Loucy (cell line): Measurements from ENCODE around the gene RBM10.

Experiments
- H2AFZ ChIP-seq: fragments of 200-600 bp; sonication (generic); 2 replicates; pipeline ENCODE4 v1.6.0; 2016; ENCODE audit warnings: antibody characterized with exemption, mild to moderate bottlenecking, low read length, moderate library complexity
- H3F3A ChIP-seq: fragments of 200-600 bp; 2 replicates; pipeline ENCODE4 v1.6.0; 2016; ENCODE audit warnings: antibody characterized with exemption, low read depth, mild to moderate bottlenecking
- H3K27me3 ChIP-seq: fragments of 200-600 bp; sonication (generic); 2 replicates; pipeline ENCODE4 v1.6.1; 2014; ENCODE audit warnings: low read length, mild to moderate bottlenecking; ENCODE audit not compliant: insufficient read depth, poor library complexity, severe bottlenecking
- H3K36me3 ChIP-seq: fragments of 200-600 bp; sonication (generic); 2 replicates; pipeline ENCODE4 v1.6.1; 2016; ENCODE audit warnings: low read length; ENCODE audit not compliant: insufficient read depth
- H3K4me1 ChIP-seq: fragments of 200-600 bp; sonication (generic); 2 replicates; pipeline ENCODE4 v1.5.1; 2014; ENCODE audit warnings: low read length, mild to moderate bottlenecking; ENCODE audit not compliant: insufficient read depth, poor library complexity, severe bottlenecking
- H3K4me2 ChIP-seq: fragments of 200-600 bp; sonication (generic); 2 replicates; pipeline ENCODE4 v1.6.0; 2014; ENCODE audit warnings: antibody characterized with exemption, low read length, low read depth, mild to moderate bottlenecking; ENCODE audit not compliant: poor library complexity, severe bottlenecking
- H3K4me3 ChIP-seq: fragments of 200-600 bp; sonication (generic); 2 replicates; pipeline ENCODE4 v1.5.1; 2014; ENCODE audit warnings: low read length, mild to moderate bottlenecking, mixed read lengths; ENCODE audit not compliant: poor library complexity, severe bottlenecking
- H3K79me2 ChIP-seq: fragments of 200-600 bp; sonication (generic); 2 replicates; pipeline ENCODE4 v1.6.1; 2014; ENCODE audit warnings: low read length; ENCODE audit not compliant: insufficient read depth
- H3K9ac ChIP-seq: fragments of 200-600 bp; sonication (generic); 2 replicates; pipeline ENCODE4 v1.6.0; 2014; ENCODE audit warnings: mild to moderate bottlenecking, low read depth, low read length, moderate library complexity; ENCODE audit not compliant: poor library complexity, severe bottlenecking
- H3K9me2 ChIP-seq: fragments of 200-600 bp; sonication (generic); replicated peaks from 2 replicates; pipeline ENCODE4 v1.6.1; 2016; ENCODE audit warnings: low read depth, low read length, mixed read lengths
- H3K9me3 ChIP-seq: fragments of 200-600 bp; sonication (generic); 2 replicates; pipeline ENCODE4 v1.6.1; 2014; ENCODE audit warnings: mild to moderate bottlenecking, antibody characterized with exemption, low read length, low read depth; ENCODE audit not compliant: insufficient read depth
- H4K20me1 ChIP-seq: fragments of 200-600 bp; sonication (generic); 2 replicates; pipeline ENCODE4 v1.6.0; 2014; ENCODE audit warnings: antibody characterized with exemption, low read length, mild to moderate bottlenecking; ENCODE audit not compliant: insufficient read depth, poor library complexity, severe bottlenecking
- EZH2phosphoT487 ChIP-seq: fragments of 200-600 bp; IDR thresholded peaks from 2 replicates; pipeline ENCODE4 v1.6.1; 2018; ENCODE audit warnings: antibody characterized with exemption, mild to moderate bottlenecking, moderate library complexity, borderline replicate concordance
- TF ChIP-seq, protein P1 (sequence below): fragments of 200-600 bp; sonication (generic); conservative IDR thresholded peaks from 2 replicates; pipeline ENCODE4 v1.5.1; 2014; ENCODE audit warnings: mild to moderate bottlenecking, antibody characterized with exemption, low read length

RBM10 gene

GRCh38 chrX:47234583-47234982 lies 89.6 kb downstream of the RBM10 start:
- Histone ChIP-seq H3K36me3 (peaks cover 6% of the 10 kb centered on the region; the same call in 1 of the 2 replicates), H3K27me3 (no peaks in the 10 kb centered on the region), H3K9me2 (no peaks in the 10 kb centered on the region), H3F3A (no peaks in the 10 kb centered on the region), H3K79me2 (peaks cover 69% of the 10 kb centered on the region), H3K4me2 (peak overlapping the region; percentile 79), H3K4me3 (peak overlapping the region; percentile 83), H2AFZ (no peak overlapping the region), H3K9ac (peak overlapping the region; percentile 87), H3K9me3 (no peaks in the 10 kb centered on the region), H4K20me1 (peaks cover 36% of the 10 kb centered on the region), H3K4me1 (peaks cover 18% of the 10 kb centered on the region)
- TF ChIP-seq, protein P1, sequence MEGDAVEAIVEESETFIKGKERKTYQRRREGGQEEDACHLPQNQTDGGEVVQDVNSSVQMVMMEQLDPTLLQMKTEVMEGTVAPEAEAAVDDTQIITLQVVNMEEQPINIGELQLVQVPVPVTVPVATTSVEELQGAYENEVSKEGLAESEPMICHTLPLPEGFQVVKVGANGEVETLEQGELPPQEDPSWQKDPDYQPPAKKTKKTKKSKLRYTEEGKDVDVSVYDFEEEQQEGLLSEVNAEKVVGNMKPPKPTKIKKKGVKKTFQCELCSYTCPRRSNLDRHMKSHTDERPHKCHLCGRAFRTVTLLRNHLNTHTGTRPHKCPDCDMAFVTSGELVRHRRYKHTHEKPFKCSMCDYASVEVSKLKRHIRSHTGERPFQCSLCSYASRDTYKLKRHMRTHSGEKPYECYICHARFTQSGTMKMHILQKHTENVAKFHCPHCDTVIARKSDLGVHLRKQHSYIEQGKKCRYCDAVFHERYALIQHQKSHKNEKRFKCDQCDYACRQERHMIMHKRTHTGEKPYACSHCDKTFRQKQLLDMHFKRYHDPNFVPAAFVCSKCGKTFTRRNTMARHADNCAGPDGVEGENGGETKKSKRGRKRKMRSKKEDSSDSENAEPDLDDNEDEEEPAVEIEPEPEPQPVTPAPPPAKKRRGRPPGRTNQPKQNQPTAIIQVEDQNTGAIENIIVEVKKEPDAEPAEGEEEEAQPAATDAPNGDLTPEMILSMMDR, result no peak
- TF ChIP-seq EZH2phosphoT487, result no peak

DNA sequence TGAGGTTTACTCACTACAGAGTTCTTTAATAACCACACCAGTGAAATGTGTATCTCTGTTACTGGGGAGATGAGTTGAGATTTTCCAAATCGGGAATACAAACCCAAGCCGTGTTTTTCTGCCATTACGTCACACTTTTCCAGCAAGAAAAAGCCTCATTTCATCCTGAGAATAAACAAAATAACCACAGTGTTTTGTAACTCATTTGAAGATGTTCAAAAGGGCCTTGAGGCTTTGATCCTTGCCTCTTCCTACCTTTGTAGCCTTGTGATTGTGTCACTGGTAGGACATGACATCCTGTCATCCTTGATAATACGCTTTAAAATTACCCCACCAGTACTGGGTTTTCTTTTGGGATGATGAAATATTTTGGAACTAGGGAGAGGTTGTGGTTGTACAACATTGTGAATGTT lies 90.7 kb downstream of the RBM10 start:
- no peaks in the 10 kb centered on the region for H3F3A ChIP-seq
- peak overlapping the region; percentile 79 for H3K4me2 ChIP-seq
- peaks cover 72% of the 10 kb centered on the region for H3K79me2 ChIP-seq
- H3K36me3 ChIP-seq, result peaks cover 17% of the 10 kb centered on the region; the same call in 1 of the 2 replicates
- peak overlapping the region; percentile 83 for H3K4me3 ChIP-seq
- H3K9me2 ChIP-seq, result no peaks in the 10 kb centered on the region
- peaks cover 36% of the 10 kb centered on the region for H4K20me1 ChIP-seq
- TF ChIP-seq EZH2phosphoT487, result no peak
- TF ChIP-seq, protein P1, result no peak
- no peaks in the 10 kb centered on the region for H3K27me3 ChIP-seq
- no peak overlapping the region for H2AFZ ChIP-seq
- no peaks in the 10 kb centered on the region for H3K9me3 ChIP-seq
- H3K4me1 ChIP-seq, result peaks cover 18% of the 10 kb centered on the region
- no peak overlapping the region for H3K9ac ChIP-seq
